Stimulated activated CD8-positive, alpha-beta memory T cell treated with anti-CD3 and anti-CD28 coated beads, Interleukin-12 subunit alpha, Interleukin-12 subunit beta, amount 100 ng/mL, for 1 hour (primary cell): ENCODE results near the gene SURF4.

Experiments
- DNase-seq: peaks from one replicate; pipeline ENCODE4 v3.0.0-alpha.2; 2020; ENCODE audit warnings: low read depth

Gene SURF4

GRCh38 chr9:133374612-133375115, 1.2 kb downstream of the SURF4 start:
- no peak for DNase-seq

- no peak for DNase-seq
Observed at GRCh38 chr9:133372144-133372543, 3.7 kb downstream of the SURF4 start.

- DNase-seq, result peak; percentile 49
Observed at GRCh38 chr9:133371261-133371711, 4.6 kb downstream of the SURF4 start.

GRCh38 chr9:133370685-133371084, 5.2 kb downstream of the SURF4 start:
- DNase-seq, result no peak

DNA sequence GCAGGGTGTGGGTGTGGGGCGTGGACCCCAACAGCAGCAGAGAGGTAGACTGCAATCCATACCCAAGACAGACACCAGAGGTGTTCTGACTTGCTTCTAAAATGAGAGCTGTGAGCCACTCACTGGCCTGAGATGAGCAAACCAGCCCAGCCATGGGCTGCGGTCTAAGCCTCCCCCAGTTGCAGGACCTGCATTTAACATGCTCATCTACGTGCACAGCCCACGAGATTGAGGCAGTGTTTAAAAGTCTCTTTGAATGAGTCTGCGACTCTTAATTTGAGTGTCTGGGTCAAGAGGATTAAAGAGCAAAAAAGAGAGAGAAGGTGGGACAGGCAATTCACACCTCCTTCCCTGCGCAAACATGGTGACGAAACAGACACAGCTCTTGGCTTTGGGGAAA, 5.9 kb downstream of the SURF4 start:
- no peak for DNase-seq

DNA sequence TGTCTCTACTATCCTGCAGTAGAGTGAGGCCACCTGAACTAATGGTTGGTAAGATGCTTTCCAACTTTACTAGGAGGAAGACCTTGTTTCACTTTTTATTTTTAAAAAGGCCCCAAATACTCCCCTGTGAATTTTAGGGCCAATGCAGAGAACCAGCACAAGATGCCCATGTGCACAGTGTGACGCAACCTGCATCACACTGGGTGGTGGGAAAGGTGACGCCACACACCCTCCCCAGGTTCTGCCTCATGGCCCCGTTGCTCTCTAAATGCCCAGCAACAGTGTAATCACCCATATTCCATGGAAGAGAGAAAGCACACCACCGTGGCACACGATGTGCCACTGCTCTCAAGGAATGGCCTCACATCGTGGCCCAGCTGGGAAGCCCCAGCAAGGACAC, 6.4 kb downstream of the SURF4 start:
- DNase-seq, result no peak

DNA sequence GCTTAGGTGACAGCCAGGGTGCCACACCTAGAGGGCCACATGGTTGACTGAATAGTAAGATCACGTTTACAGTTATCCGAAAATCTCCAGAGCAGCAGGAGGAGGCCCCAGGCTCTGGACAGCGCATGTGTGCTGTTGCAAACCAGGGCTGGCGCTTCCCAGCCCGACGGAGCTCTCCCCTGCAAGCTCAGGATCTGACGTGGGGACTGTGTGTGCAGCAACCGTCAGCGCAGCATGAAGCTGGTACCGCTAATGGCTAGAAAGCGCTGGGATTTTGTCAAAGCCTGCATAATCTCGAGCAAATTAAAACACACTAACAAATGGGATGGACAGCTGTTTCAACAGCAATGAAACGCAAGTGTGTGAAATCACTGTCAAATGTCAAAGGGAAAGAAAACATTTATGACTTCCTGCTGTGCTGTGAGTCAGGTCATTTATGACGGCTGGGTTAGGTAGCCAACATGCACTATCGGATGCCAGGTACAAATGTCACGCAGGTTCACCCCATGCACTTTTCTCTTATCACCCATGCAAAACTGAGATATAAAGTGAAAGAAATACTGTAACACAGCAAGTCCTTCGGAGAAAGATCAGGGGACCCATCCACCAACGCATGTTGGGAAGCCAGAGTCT, 7.5 kb downstream of the SURF4 start:
- DNase-seq, result no peak

DNA sequence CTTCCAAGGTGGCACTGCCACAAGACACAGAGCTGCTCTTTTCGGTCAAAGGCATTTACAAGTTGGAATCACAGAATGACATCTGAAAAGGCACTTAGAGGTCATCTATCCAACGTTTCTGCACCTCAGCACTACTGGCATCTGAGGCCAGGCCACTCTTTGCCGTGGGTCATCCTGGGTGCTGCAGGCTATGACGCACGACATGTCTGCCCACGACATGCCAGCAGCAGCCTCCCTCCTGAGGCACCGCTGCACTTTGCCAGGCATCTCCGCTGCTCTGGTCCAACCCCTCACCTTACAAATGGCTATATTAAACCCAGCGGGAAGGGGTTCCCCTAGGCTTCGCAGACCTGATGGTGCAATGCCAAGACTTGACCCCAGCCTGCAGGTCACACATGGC, 8.1 kb downstream of the SURF4 start:
- DNase-seq, result no peak

- no peak for DNase-seq
Observed at GRCh38 chr9:133367221-133367620, 8.6 kb downstream of the SURF4 start.

DNA sequence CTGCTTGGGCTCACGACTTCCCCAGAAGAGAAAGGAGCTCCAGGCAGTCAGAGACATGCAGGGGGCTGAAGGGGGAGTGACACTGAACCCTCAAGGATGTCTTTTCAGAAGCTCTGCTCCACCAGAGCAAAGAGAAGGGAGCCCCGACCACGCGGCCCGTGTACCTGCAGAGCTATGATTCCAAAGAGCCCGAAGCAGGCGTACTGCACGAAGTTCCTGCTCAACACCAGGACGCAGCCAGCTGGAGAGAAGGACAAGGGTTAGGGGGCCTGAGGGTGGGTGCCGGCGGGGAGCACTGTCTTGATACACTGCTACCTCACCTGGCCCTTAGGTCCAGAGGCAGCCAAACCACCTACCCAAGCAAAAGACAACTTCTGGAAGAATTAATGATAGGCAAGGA, 9.4 kb downstream of the SURF4 start:
- no peak for DNase-seq

- DNase-seq, result no peak
Observed at GRCh38 chr9:133362359-133363044, 13.4 kb downstream of the SURF4 start.

GRCh38 chr9:133361507-133362092, 14.3 kb downstream of the SURF4 start:
- DNase-seq, result no peak

DNA sequence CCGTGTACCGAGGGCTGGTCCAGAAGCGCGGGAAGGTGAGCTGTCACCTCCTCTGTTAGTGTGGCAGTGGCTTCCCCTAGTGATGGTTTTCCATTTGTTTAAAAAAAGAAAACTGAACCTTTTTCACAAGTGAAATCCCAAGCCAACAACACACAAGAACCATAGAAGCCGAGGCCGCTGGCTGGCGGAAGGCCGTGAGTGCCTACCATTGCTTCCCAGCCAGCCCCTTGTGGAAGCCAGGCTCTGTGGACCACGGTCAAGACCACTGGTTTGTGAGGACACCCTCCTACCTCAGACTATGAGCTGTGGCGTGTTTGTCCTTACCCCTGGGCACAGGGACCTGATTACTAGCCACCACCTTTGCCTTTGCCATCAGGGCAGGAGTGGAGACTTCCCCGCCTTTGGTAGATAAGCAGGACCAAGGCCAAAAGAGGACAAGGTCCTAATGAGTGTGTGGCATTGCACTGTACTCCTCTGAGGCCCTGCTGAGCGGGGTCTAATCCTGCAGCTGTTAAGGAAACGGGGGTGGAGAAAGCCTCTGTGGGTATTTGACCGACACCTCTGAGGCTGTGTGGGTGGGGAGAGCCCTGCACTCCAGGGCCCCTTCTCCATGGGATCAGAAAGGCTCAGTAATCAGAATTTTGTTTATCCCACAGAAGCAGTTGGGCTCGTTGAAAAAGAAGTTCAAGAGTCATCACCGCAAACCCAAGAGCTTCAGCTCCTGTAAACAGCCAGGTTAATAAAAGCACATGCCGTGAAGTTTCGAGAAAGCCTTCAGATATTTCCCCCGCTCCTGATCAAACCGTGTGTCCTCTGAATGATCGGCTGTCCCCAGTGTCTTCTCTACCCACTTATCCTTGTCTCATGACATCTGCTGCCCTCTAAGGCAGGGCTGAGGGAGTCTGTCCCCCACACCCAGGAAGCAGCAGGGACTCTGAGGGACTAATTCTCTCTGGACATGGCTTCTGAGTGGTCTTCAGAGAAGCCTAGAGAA, 15.2 kb downstream of the SURF4 start:
- no peak for DNase-seq

DNA sequence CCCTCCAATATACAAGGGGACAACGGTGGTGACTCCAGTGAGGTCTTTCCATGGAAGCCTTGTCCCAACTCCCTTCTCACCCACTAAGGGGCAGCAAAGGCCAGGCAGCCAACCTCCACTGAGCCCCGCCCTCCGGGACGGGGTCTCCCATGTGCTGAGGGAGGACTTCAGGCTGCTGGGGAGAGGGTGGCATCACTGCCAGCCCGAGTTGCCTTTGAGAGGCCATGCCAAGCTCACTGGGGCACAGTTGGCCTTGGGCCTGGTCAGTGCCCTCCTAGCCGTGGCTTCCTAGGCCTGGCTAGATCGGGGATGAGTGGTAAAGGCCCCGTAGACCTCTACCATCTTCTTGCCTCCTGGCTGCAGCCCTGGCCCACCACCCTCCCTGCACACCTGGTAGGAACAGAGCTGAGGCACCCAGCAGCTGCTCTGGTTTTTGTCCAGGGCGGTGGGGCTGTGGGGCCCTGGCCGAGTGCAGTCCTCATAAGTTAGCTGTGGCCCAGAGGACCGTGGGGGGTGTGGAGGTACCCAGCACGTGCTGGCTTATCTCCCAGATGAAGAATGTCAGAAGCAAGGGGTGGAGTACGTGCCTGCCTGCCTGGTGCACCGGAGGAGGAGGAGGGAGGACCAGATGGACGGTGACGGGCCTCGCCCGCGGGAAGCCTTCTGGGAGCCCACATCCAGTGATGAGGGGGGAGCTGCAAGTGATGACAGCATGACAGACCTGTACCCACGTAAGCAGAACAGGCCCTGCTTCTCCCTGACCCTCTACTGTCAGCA, 16.3 kb downstream of the SURF4 start:
- DNase-seq, result no peak

DNA sequence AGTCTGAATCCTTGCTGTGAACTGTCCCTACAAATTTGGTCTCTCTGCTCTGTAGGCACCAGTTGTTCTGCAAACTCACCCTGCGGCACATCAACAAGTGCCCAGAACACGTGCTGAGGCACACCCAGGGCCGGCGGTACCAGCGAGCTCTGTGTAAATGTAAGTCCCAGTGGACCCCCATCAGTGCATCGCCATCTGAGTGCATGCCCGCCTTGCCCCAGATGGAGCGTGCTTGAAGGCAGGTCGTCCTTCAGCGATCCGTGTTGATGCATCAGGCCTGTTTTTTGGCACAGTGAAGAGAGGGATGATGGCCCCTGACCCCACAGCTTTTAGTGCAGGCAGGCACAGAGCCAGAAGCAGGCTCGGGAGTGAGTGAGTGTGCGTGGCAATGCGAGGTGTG, 18.2 kb downstream of the SURF4 start:
- no peak for DNase-seq

DNA sequence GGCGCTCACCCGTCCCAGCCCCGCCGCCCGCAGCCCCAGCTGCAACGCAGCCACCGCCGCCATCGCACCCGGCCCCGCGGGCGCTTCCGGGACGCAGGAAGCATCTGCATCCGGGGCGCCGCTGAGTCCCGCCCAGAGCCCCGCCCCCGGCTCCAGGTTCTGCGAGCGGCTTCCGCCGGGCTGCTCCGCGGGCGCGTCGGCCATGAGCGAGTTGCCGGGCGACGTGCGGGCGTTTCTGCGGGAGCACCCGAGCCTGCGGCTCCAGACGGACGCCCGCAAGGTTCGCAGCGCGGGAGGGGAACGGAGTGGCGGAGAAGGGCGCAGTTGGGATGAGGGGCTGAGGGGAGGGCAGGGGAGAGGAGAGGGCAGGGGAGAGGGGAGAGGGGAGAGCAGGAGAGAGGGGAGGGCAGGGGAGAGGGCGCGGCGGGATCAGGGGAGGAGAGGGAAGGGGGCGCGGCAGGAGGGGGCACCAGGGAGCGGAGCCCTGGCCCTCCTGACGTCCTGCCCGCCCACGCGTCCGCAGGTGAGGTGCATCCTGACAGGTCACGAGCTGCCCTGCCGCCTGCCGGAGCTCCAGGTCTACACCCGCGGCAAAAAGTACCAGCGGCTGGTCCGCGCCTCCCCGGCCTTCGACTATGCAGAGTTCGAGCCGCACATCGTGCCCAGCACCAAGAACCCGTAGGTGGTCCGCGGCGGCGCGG, 19.3 kb downstream of the SURF4 start, which contains the start of the genes SURF1 and SURF2:
Gene SURF1, minus strand, starts transcription at position 97 of the 701 bp plus-strand sequence. Its CDS starts 34 bp downstream, at position 63.
Gene SURF2, plus strand, starts transcription at position 160 of the 701 bp plus-strand sequence. Its CDS starts 43 bp downstream, at position 203.
- DNase-seq, result peak; percentile 77

- DNase-seq, result no peak
Observed at GRCh38 chr9:133355881-133356357, 19.9 kb downstream of the SURF4 start.

DNA sequence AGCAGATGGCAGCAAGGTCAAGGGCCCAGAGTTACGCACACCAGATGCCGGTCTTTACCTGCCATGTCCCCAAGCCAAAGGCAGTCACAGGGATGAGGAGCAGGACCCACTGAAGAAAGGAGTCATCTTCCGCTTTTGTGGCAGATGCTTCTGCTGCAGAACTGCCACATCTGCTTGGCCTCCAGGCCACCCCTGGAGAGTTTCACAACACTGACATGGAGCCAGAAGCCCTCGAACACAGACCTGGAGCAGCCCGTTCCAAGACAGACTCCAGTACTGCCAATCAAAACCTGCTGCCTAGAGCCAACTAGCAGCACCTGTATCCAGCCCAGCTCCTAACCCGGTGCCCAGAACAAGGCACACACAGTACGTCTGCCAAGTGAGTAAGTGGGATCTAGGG, 21.1 kb downstream of the SURF4 start:
- DNase-seq, result no peak

GRCh38 chr9:133353548-133353947, 22.3 kb downstream of the SURF4 start:
- no peak for DNase-seq

DNA sequence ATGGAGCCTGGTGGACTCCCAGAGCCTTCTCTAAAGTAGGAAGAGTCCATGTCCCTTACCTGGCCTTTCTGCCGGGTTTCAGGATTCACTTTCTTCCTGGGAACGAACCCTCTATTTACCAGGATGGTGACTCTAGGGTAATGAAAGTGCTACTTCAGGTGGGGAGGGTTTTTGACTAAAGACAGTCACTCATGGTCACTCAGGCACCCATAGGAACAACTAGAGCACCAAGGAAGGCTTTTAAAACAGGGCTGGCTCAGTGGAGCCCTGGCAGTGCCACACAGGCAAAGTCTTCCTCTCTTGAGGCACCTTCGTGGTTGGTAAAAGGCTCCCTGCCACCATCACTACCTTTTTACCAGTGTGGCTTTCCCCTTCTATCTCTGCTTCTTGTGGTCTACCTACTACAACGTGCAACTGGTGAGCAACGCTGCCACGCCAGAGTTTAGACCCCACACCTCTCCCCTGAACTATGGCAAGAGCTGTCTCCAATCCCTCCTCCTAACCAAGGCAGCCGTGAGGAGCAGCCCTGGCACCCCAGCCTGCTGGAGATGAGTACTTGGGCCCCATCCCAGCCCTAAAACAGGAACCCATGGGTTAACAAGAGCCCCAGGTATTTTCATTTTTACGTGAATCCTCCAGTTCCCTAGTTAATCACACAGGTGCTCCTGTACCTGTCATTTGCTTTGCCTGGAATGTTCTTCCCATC, 23.1 kb downstream of the SURF4 start:
- DNase-seq, result no peak
